HepG2 (cell line): ENCODE results near the gene TANGO2. TPM values are rescaled to one million over a fixed set of nuclear protein-coding genes. Genes with fewer than 3 reads are reported as not detected.

Source experiments
- CHCHD3 ChIP-seq: sonication (generic); formaldehyde crosslinking; IDR thresholded peaks from 2 replicates; pipeline ENCODE4 v1.8.0; 2022; ENCODE audit warnings: mild to moderate bottlenecking, missing genetic modification reagents, moderate library complexity
- FOXA3 ChIP-seq: IDR thresholded peaks from 2 replicates; pipeline ENCODE4 v1.6.1; 2016; ENCODE audit warnings: missing genetic modification reagents, missing compliant biosample characterization
- HIVEP1 ChIP-seq: sonication (generic); formaldehyde crosslinking; IDR thresholded peaks from 2 replicates; pipeline ENCODE4 v1.4.0; 2020; ENCODE audit warnings: mild to moderate bottlenecking, missing genetic modification reagents
- MAFG ChIP-seq: sonication (generic); formaldehyde crosslinking; IDR thresholded peaks from 2 replicates; pipeline ENCODE4 v1.5.1; 2020; ENCODE audit warnings: mild to moderate bottlenecking, missing genetic modification reagents
- NFE2L2 ChIP-seq: fragments of 150-350 bp; IDR thresholded peaks from 2 replicates; pipeline ENCODE4 v1.6.1; 2014; ENCODE audit warnings: low read length
- PITX1 ChIP-seq: sonication (generic); formaldehyde crosslinking; IDR thresholded peaks from 2 replicates; pipeline ENCODE4 v1.5.1; 2020; ENCODE audit warnings: mild to moderate bottlenecking, missing genetic modification reagents
- PRMT3 ChIP-seq: sonication (generic); formaldehyde crosslinking; IDR thresholded peaks from 2 replicates; pipeline ENCODE4 v1.8.1; 2022; ENCODE audit warnings: low read depth, mild to moderate bottlenecking, moderate library complexity, missing genetic modification reagents, borderline replicate concordance
- SNAPC2 ChIP-seq: sonication (generic); formaldehyde crosslinking; IDR thresholded peaks from 2 replicates; pipeline ENCODE4 v1.8.1; 2022; ENCODE audit warnings: mild to moderate bottlenecking, missing genetic modification reagents
- SRSF1 ChIP-seq: fragments of 200-400 bp; formaldehyde crosslinking; optimal IDR thresholded peaks from 2 replicates; pipeline ENCODE3; 2017; ENCODE audit warnings: mild to moderate bottlenecking, low read depth, low read length, moderate library complexity
- TARDBP ChIP-seq: sonication (generic); formaldehyde crosslinking; IDR thresholded peaks from 2 replicates; pipeline ENCODE4 v1.8.0; 2022; ENCODE audit warnings: mild to moderate bottlenecking, missing genetic modification reagents
- ZFYVE20 ChIP-seq: sonication (generic); formaldehyde crosslinking; IDR thresholded peaks from 2 replicates; pipeline ENCODE4 v1.8.0; 2023; ENCODE audit warnings: low read depth, mild to moderate bottlenecking, moderate library complexity, missing genetic modification reagents, borderline replicate concordance
- ZNF20 ChIP-seq: sonication (generic); formaldehyde crosslinking; IDR thresholded peaks from 2 replicates; pipeline ENCODE4 v1.4.0; 2020; ENCODE audit warnings: mild to moderate bottlenecking, moderate library complexity, missing genetic modification reagents
- ZNF225 ChIP-seq: sonication (generic); formaldehyde crosslinking; IDR thresholded peaks from 2 replicates; pipeline ENCODE4 v1.4.0; 2020; ENCODE audit warnings: mild to moderate bottlenecking, missing genetic modification reagents
- ZNF263 ChIP-seq: sonication (generic); formaldehyde crosslinking; IDR thresholded peaks from 2 replicates; pipeline ENCODE4 v1.4.0; 2020; ENCODE audit warnings: missing genetic modification reagents
- ZNF3 ChIP-seq: IDR thresholded peaks from 2 replicates; pipeline ENCODE4 v1.7.0; 2017; ENCODE audit warnings: inconsistent platforms
- ZNF331 ChIP-seq: sonication (generic); formaldehyde crosslinking; IDR thresholded peaks from 2 replicates; pipeline ENCODE4 v1.4.0; 2020; ENCODE audit warnings: missing genetic modification reagents
- ZNF431 ChIP-seq: sonication (generic); formaldehyde crosslinking; IDR thresholded peaks from 2 replicates; pipeline ENCODE4 v1.9.0; 2022; ENCODE audit warnings: missing genetic modification reagents, low read depth, mild to moderate bottlenecking, borderline replicate concordance
- ZNF713 ChIP-seq: sonication (generic); formaldehyde crosslinking; IDR thresholded peaks from 2 replicates; pipeline ENCODE4 v1.4.0; 2020; ENCODE audit warnings: mild to moderate bottlenecking, missing genetic modification reagents
- ZNF879 ChIP-seq: sonication (generic); formaldehyde crosslinking; IDR thresholded peaks from 2 replicates; pipeline ENCODE4 v1.8.1; 2023; ENCODE audit warnings: missing genetic modification reagents
- polyA plus RNA-seq, 8 experiments: library from polyadenylated mRNA; depleted of rRNA in 3 of 8; stranded (reverse) in 7 of 8; unstranded in 1 of 8; fragments of >200 nt; fragmentation: Illumina TruSeq in 4 of 8; extraction: Trizol in 4 of 8; gene quantifications; 2 replicates each; pipeline versions ENCODE4 v1.2.1 to v1.2.3, GENCODE V29; 2011 to 2016; ENCODE audit warnings: low read depth in 4 of 8, missing spikeins in 1 of 8, mixed read lengths in 1 of 8; ENCODE audit not compliant: insufficient read depth in 1 of 8
- total RNA-seq, 5 experiments: library from RNA; depleted of rRNA; stranded (reverse); fragments of >200 nt; fragmentation: Illumina TruSeq; extraction: Trizol; gene quantifications; 2 replicates each; pipeline ENCODE4 v1.2.3, GENCODE V29; 2016; ENCODE audit warnings: low read depth in 1 of 5
- TF ChIP-seq, protein P1 (sequence below): sonication (generic); formaldehyde crosslinking; IDR thresholded peaks from 2 replicates; pipeline ENCODE4 v1.4.0; 2020; ENCODE audit warnings: missing genetic modification reagents, borderline replicate concordance
- TF ChIP-seq, protein P2 (sequence below): sonication (generic); formaldehyde crosslinking; IDR thresholded peaks from 2 replicates; pipeline ENCODE4 v1.4.0; 2020; ENCODE audit warnings: mild to moderate bottlenecking, low read depth, missing genetic modification reagents
- TF ChIP-seq, protein P3 (sequence below): sonication (generic); formaldehyde crosslinking; IDR thresholded peaks from 2 replicates; pipeline ENCODE4 v1.5.1; 2020; ENCODE audit warnings: mild to moderate bottlenecking, missing genetic modification reagents, borderline replicate concordance

TANGO2 gene
- total and polyA plus RNA-seq, 2 of the 13 experiments (the other 11 are each of a cell fraction or from before 2014, with no cell fraction given) = 12.9 to 14.8 TPM

DNA sequence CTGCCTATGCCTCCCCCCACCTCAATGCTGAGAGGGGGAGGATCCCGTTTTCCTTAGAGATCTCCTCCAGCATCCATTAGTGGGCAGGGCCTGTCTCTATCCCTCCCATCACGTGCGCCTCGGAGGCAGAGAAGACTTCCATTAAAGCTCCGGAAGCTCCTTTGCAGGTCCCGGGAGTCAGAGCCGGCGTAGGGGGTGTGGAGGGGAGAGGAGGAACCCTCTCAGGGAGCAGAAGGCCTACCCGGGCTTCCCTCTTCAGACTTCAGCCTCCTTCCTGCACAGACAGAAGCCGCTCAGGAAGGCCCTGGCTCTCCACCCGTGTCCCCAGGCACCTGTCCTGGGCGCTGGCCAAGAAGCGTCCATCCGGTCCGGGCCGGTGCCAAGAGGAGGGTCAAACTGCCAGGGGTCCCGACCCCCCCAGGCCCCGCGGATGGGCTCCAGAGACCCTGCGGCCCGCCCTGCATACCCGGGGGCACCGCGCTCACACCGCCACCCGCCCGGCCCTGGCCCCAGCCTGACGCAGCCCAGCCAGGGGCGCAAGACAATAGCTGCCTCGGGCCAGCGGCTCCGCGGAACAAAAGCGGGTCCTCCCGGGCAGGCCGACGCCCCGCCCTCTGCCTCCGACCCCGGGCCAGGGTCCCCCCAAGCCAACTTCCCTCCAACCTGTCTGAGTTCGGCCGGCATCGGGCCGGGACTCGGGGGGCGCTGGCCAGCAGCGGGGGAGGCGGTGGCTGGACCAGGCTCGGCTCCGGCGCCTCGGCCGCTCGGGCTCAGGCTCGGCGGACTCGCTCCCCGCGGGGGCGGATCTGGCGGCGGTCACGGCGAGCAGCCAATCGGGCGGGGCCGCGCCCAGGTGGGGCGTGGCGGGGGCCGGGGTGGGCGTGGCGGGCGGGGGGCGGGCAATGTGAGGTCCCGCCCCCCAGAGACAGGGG lies 34.2 kb upstream of the TANGO2 start (continued):
- TF ChIP-seq, protein P1, sequence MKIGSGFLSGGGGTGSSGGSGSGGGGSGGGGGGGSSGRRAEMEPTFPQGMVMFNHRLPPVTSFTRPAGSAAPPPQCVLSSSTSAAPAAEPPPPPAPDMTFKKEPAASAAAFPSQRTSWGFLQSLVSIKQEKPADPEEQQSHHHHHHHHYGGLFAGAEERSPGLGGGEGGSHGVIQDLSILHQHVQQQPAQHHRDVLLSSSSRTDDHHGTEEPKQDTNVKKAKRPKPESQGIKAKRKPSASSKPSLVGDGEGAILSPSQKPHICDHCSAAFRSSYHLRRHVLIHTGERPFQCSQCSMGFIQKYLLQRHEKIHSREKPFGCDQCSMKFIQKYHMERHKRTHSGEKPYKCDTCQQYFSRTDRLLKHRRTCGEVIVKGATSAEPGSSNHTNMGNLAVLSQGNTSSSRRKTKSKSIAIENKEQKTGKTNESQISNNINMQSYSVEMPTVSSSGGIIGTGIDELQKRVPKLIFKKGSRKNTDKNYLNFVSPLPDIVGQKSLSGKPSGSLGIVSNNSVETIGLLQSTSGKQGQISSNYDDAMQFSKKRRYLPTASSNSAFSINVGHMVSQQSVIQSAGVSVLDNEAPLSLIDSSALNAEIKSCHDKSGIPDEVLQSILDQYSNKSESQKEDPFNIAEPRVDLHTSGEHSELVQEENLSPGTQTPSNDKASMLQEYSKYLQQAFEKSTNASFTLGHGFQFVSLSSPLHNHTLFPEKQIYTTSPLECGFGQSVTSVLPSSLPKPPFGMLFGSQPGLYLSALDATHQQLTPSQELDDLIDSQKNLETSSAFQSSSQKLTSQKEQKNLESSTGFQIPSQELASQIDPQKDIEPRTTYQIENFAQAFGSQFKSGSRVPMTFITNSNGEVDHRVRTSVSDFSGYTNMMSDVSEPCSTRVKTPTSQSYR (CRISPR knock-in tag) = no peak
- no peak; the same call in 1 of the 2 replicates for TF ChIP-seq ZNF331 (CRISPR knock-in tag)
- no peak for TF ChIP-seq SNAPC2 (CRISPR knock-in tag)
- TF ChIP-seq TARDBP = no peak
- no peak for TF ChIP-seq ZNF263 (CRISPR knock-in tag)
- TF ChIP-seq, protein P2, sequence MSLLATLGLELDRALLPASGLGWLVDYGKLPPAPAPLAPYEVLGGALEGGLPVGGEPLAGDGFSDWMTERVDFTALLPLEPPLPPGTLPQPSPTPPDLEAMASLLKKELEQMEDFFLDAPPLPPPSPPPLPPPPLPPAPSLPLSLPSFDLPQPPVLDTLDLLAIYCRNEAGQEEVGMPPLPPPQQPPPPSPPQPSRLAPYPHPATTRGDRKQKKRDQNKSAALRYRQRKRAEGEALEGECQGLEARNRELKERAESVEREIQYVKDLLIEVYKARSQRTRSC (CRISPR knock-in tag) = no peak
- TF ChIP-seq PITX1 (CRISPR knock-in tag) = no peak
- TF ChIP-seq MAFG (CRISPR knock-in tag) = no peak
- no peak for TF ChIP-seq SRSF1
- TF ChIP-seq HIVEP1 (CRISPR knock-in tag) = no peak
- no peak for TF ChIP-seq ZNF3 (CRISPR knock-in tag)
- TF ChIP-seq ZNF20 (CRISPR knock-in tag) = no peak
- no peak for TF ChIP-seq ZNF713 (CRISPR knock-in tag)
- no peak for TF ChIP-seq CHCHD3 (CRISPR knock-in tag)
- no peak for TF ChIP-seq ZNF225
- no peak for TF ChIP-seq ZNF431
- TF ChIP-seq FOXA3 (CRISPR knock-in tag) = no peak
- TF ChIP-seq ZNF879 (CRISPR knock-in tag) = no peak
- no peak for TF ChIP-seq PRMT3
- no peak for TF ChIP-seq NFE2L2
- TF ChIP-seq ZFYVE20 = no peak
- TF ChIP-seq, protein P3, sequence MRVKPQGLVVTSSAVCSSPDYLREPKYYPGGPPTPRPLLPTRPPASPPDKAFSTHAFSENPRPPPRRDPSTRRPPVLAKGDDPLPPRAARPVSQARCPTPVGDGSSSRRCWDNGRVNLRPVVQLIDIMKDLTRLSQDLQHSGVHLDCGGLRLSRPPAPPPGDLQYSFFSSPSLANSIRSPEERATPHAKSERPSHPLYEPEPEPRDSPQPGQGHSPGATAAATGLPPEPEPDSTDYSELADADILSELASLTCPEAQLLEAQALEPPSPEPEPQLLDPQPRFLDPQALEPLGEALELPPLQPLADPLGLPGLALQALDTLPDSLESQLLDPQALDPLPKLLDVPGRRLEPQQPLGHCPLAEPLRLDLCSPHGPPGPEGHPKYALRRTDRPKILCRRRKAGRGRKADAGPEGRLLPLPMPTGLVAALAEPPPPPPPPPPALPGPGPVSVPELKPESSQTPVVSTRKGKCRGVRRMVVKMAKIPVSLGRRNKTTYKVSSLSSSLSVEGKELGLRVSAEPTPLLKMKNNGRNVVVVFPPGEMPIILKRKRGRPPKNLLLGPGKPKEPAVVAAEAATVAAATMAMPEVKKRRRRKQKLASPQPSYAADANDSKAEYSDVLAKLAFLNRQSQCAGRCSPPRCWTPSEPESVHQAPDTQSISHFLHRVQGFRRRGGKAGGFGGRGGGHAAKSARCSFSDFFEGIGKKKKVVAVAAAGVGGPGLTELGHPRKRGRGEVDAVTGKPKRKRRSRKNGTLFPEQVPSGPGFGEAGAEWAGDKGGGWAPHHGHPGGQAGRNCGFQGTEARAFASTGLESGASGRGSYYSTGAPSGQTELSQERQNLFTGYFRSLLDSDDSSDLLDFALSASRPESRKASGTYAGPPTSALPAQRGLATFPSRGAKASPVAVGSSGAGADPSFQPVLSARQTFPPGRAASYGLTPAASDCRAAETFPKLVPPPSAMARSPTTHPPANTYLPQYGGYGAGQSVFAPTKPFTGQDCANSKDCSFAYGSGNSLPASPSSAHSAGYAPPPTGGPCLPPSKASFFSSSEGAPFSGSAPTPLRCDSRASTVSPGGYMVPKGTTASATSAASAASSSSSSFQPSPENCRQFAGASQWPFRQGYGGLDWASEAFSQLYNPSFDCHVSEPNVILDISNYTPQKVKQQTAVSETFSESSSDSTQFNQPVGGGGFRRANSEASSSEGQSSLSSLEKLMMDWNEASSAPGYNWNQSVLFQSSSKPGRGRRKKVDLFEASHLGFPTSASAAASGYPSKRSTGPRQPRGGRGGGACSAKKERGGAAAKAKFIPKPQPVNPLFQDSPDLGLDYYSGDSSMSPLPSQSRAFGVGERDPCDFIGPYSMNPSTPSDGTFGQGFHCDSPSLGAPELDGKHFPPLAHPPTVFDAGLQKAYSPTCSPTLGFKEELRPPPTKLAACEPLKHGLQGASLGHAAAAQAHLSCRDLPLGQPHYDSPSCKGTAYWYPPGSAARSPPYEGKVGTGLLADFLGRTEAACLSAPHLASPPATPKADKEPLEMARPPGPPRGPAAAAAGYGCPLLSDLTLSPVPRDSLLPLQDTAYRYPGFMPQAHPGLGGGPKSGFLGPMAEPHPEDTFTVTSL = no peak
